Activated naive CD4-positive, alpha-beta T cell treated with anti-CD3 and anti-CD28 coated beads for 36 hours (primary cell): Measurements from ENCODE around the gene CFHR4. TPM values are rescaled to one million over a fixed set of nuclear protein-coding genes. Genes with fewer than 3 reads are reported as not detected.
"Not testable (repeated sequence)": the region's sequence is repeated elsewhere in the genome, so short reads cannot be mapped to it uniquely, and the experiment has no call there.

Source experiments
- CTCF ChIA-PET: fragments of 350-600 bp; sonication (Branson Sonifier 250); formaldehyde crosslinking; loops from one replicate; lab custom pipeline; 2021; ENCODE audit warnings: antibody characterized with exemption; lab: Charles Lee
- DNase-seq: peaks from one replicate; pipeline ENCODE4 v3.0.0-alpha.2; 2020
- H3K27ac Mint-ChIP-seq: one replicate; pipeline ENCODE4 v1.8.0; 2021; ENCODE audit warnings: mild to moderate bottlenecking, mixed read lengths
- H3K27me3 Mint-ChIP-seq: one replicate; pipeline ENCODE4 v1.8.0; 2021; ENCODE audit warnings: low read depth, mixed read lengths
- H3K36me3 Mint-ChIP-seq: one replicate; pipeline ENCODE4 v1.8.0; 2021; ENCODE audit warnings: low read depth, mixed read lengths
- H3K4me1 Mint-ChIP-seq: one replicate; pipeline ENCODE4 v1.8.0; 2021; ENCODE audit warnings: low read depth, mixed read lengths
- H3K4me3 Mint-ChIP-seq: one replicate; pipeline ENCODE4 v1.8.0; 2021; ENCODE audit warnings: mild to moderate bottlenecking, moderate library complexity, mixed read lengths
- H3K9me3 Mint-ChIP-seq: one replicate; pipeline ENCODE4 v1.8.0; 2021; ENCODE audit warnings: mixed read lengths
- intact Hi-C: fragments of 100-400 bp; cut with micrococcal nuclease; formaldehyde crosslinking; loops from one replicate; pipeline ENCODE4 v1.15.1; 2023
- total RNA-seq, 2 experiments: library from RNA; stranded (reverse); gene quantifications; one replicate each; pipeline ENCODE4 v1.2.3, GENCODE V29; 2021

CFHR4 gene
- total RNA-seq, result not detected

GRCh38 chr1:196887515-196888239, at the start of gene CFHR4:
CFHR4 (plus strand) TSS chr1:196888052; CDS start chr1:196888151, 99 bp downstream.
- CTCF ChIA-PET, result no interaction called here
- no peaks in the 10 kb centered on the region for H3K27me3 Mint-ChIP-seq
- H3K36me3 Mint-ChIP-seq, result no peaks in the 10 kb centered on the region
- intact Hi-C loops, result no loop called here
- H3K4me3 Mint-ChIP-seq, result no peak within 1 kb of the TSS
- H3K4me1 Mint-ChIP-seq, result no peaks in the 10 kb centered on the region
- peaks cover 4% of the 10 kb centered on the region for H3K9me3 Mint-ChIP-seq
- no peak for DNase-seq
- no peak within 1 kb of the TSS for H3K27ac Mint-ChIP-seq

GRCh38 chr1:196849613-196850492, 38.0 kb upstream of the CFHR4 start:
- CTCF ChIA-PET, H3K4me1 Mint-ChIP-seq, H3K9me3 Mint-ChIP-seq, intact Hi-C loops, H3K27ac Mint-ChIP-seq, H3K4me3 Mint-ChIP-seq, DNase-seq, H3K36me3 Mint-ChIP-seq, H3K27me3 Mint-ChIP-seq: not testable (repeated sequence)

- no peak for DNase-seq
- intact Hi-C loops, result no loop called here
- Mint-ChIP-seq H3K27ac (no peak overlapping the region), H3K27me3 (no peaks in the 10 kb centered on the region), H3K36me3 (no peaks in the 10 kb centered on the region), H3K4me1 (no peaks in the 10 kb centered on the region), H3K9me3 (no peaks in the 10 kb centered on the region), H3K4me3 (no peak overlapping the region)
- CTCF ChIA-PET, result no interaction called here
Observed at GRCh38 chr1:196856053-196856452, 31.8 kb upstream of the CFHR4 start.

- intact Hi-C loops, result no loop called here
- CTCF ChIA-PET, result no interaction called here
Observed at GRCh38 chr1:196857188-196857587, 30.7 kb upstream of the CFHR4 start.

GRCh38 chr1:196858811-196859210, 29.0 kb upstream of the CFHR4 start:
- H3K27ac Mint-ChIP-seq, result no peak overlapping the region
- H3K27me3 Mint-ChIP-seq, result peaks cover 4% of the 10 kb centered on the region
- H3K4me3 Mint-ChIP-seq, result no peak overlapping the region
- peaks cover 4% of the 10 kb centered on the region for H3K9me3 Mint-ChIP-seq
- no peaks in the 10 kb centered on the region for H3K4me1 Mint-ChIP-seq
- DNase-seq, result no peak
- CTCF ChIA-PET, result no interaction called here
- intact Hi-C loops, result no loop called here
- H3K36me3 Mint-ChIP-seq, result no peaks in the 10 kb centered on the region

More at GRCh38 chr1:196857188-196857587, 30.7 kb upstream of the CFHR4 start:
- H3K9me3 Mint-ChIP-seq, result no peaks in the 10 kb centered on the region
- H3K36me3 Mint-ChIP-seq, result no peaks in the 10 kb centered on the region
- H3K27ac Mint-ChIP-seq, result no peak overlapping the region
- H3K27me3 Mint-ChIP-seq, result no peaks in the 10 kb centered on the region
- H3K4me1 Mint-ChIP-seq, result no peaks in the 10 kb centered on the region
- DNase-seq, result no peak
- H3K4me3 Mint-ChIP-seq, result no peak overlapping the region

GRCh38 chr1:196860323-196860884, 27.4 kb upstream of the CFHR4 start:
- H3K36me3 Mint-ChIP-seq, result no peaks in the 10 kb centered on the region
- CTCF ChIA-PET, result interaction anchor here (0.9 kb wide), 1 partner anchor 43 kb away, joined by 5 read pairs; no protein-coding TSS in a partner anchor
- H3K9me3 Mint-ChIP-seq, result peaks cover 5% of the 10 kb centered on the region
- no peaks in the 10 kb centered on the region for H3K4me1 Mint-ChIP-seq
- DNase-seq, result no peak
- H3K27ac Mint-ChIP-seq, result no peak overlapping the region
- H3K4me3 Mint-ChIP-seq, result no peak overlapping the region
- H3K27me3 Mint-ChIP-seq, result peaks cover 4% of the 10 kb centered on the region
- intact Hi-C loops, result no loop called here

GRCh38 chr1:196861429-196861828, 26.4 kb upstream of the CFHR4 start:
- intact Hi-C loops, result no loop called here
- CTCF ChIA-PET, result interaction anchor here (0.9 kb wide), 1 partner anchor 42 kb away, joined by 5 read pairs; no protein-coding TSS in a partner anchor
- H3K27ac Mint-ChIP-seq, result no peak overlapping the region
- H3K4me3 Mint-ChIP-seq, result no peak overlapping the region
- no peaks in the 10 kb centered on the region for H3K4me1 Mint-ChIP-seq
- H3K27me3 Mint-ChIP-seq, result peaks cover 4% of the 10 kb centered on the region
- H3K36me3 Mint-ChIP-seq, result no peaks in the 10 kb centered on the region
- no peak for DNase-seq
- peaks cover 5% of the 10 kb centered on the region for H3K9me3 Mint-ChIP-seq

GRCh38 chr1:196866974-196867373, 20.9 kb upstream of the CFHR4 start:
- Mint-ChIP-seq H3K4me3 (no peak overlapping the region), H3K27ac (no peak overlapping the region), H3K27me3 (peaks cover 8% of the 10 kb centered on the region), H3K36me3 (no peaks in the 10 kb centered on the region), H3K4me1 (no peaks in the 10 kb centered on the region), H3K9me3 (peaks cover 5% of the 10 kb centered on the region)
- CTCF ChIA-PET, result no interaction called here
- intact Hi-C loops, result no loop called here
- no peak for DNase-seq

- CTCF ChIA-PET, result no interaction called here
Observed at GRCh38 chr1:196873385-196873784, 14.5 kb upstream of the CFHR4 start.

GRCh38 chr1:196875935-196876334, 11.9 kb upstream of the CFHR4 start:
- intact Hi-C loops, result no loop called here
- no peaks in the 10 kb centered on the region for H3K4me1 Mint-ChIP-seq
- no peak for DNase-seq
- H3K4me3 Mint-ChIP-seq, result no peak overlapping the region
- no peak overlapping the region for H3K27ac Mint-ChIP-seq
- H3K9me3 Mint-ChIP-seq, result peaks cover 4% of the 10 kb centered on the region
- CTCF ChIA-PET, result no interaction called here
- H3K36me3 Mint-ChIP-seq, result no peaks in the 10 kb centered on the region
- H3K27me3 Mint-ChIP-seq, result peaks cover 7% of the 10 kb centered on the region

More at GRCh38 chr1:196873385-196873784, 14.5 kb upstream of the CFHR4 start:
- DNase-seq, result no peak
- H3K27ac Mint-ChIP-seq, result no peak overlapping the region
- H3K36me3 Mint-ChIP-seq, result no peaks in the 10 kb centered on the region
- intact Hi-C loops, result no loop called here
- H3K27me3 Mint-ChIP-seq, result peaks cover 10% of the 10 kb centered on the region
- peaks cover 4% of the 10 kb centered on the region for H3K9me3 Mint-ChIP-seq
- no peak overlapping the region for H3K4me3 Mint-ChIP-seq
- H3K4me1 Mint-ChIP-seq, result no peaks in the 10 kb centered on the region

- Mint-ChIP-seq H3K9me3 (peaks cover 10% of the 10 kb centered on the region), H3K36me3 (no peaks in the 10 kb centered on the region), H3K4me1 (no peaks in the 10 kb centered on the region), H3K27ac (no peak overlapping the region), H3K27me3 (peaks cover 7% of the 10 kb centered on the region), H3K4me3 (no peak overlapping the region)
- DNase-seq, result no peak
- intact Hi-C loops, result no loop called here
- CTCF ChIA-PET, result no interaction called here
Observed at GRCh38 chr1:196877964-196878363, 9.9 kb upstream of the CFHR4 start.

- intact Hi-C loops, H3K4me3 Mint-ChIP-seq, CTCF ChIA-PET: not testable (repeated sequence)
Observed at GRCh38 chr1:196886560-196886959, 1.3 kb upstream of the CFHR4 start.

More at GRCh38 chr1:196886560-196886959, 1.3 kb upstream of the CFHR4 start:
- H3K9me3 Mint-ChIP-seq, H3K27ac Mint-ChIP-seq, H3K36me3 Mint-ChIP-seq, H3K27me3 Mint-ChIP-seq, H3K4me1 Mint-ChIP-seq, DNase-seq: not testable (repeated sequence)
